ENCODE measurements around the gene CFAP73.
A peak's percentile ranks its signal among the peaks of the same experiment; 100 is the strongest.
"Not testable (repeated sequence)": the region's sequence is repeated elsewhere in the genome, so short reads cannot be mapped to it uniquely, and the experiment has no call there.

The CFAP73 gene

GRCh38 chr12:113196582-113196981 lies 47.1 kb downstream of the CFAP73 start:
- no peak for DNase-seq

GRCh38 chr12:113196990-113197389 lies 47.5 kb downstream of the CFAP73 start:
- peak; percentile 71 for DNase-seq

DNA sequence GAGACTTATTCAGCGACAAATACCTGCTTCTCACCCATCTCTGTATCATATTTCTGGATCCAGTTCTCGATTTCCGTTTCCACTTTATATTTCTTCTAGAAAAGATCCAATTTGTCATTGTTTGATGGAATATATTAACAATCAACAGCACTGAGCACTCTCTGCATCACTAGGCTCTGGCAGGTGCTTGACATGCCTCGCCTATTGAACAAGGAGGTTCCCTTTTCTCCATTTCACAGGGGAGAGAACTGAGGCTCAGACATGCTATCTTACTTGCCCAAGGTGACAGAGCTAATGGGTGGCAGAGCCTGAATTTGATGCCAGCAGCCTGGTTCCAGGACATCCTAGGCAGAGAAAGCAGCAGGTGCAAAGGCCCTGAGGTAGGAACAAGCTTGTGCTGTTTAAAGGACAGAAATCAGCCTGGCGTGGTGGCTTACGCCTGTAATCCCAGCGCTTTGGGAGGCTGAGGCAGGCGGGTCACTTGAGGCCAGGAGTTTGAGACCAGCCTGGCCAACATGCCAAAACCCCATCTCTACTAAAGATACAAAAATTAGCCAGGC lies 48.1 kb downstream of the CFAP73 start:
- DNase-seq: no peak

- no peak for DNase-seq
These were observed 48.8 kb downstream of the CFAP73 start for GRCh38 chr12:113198296-113198695.

- DNase-seq: no peak
These were observed 50.7 kb downstream of the CFAP73 start for GRCh38 chr12:113200021-113200797.

DNA sequence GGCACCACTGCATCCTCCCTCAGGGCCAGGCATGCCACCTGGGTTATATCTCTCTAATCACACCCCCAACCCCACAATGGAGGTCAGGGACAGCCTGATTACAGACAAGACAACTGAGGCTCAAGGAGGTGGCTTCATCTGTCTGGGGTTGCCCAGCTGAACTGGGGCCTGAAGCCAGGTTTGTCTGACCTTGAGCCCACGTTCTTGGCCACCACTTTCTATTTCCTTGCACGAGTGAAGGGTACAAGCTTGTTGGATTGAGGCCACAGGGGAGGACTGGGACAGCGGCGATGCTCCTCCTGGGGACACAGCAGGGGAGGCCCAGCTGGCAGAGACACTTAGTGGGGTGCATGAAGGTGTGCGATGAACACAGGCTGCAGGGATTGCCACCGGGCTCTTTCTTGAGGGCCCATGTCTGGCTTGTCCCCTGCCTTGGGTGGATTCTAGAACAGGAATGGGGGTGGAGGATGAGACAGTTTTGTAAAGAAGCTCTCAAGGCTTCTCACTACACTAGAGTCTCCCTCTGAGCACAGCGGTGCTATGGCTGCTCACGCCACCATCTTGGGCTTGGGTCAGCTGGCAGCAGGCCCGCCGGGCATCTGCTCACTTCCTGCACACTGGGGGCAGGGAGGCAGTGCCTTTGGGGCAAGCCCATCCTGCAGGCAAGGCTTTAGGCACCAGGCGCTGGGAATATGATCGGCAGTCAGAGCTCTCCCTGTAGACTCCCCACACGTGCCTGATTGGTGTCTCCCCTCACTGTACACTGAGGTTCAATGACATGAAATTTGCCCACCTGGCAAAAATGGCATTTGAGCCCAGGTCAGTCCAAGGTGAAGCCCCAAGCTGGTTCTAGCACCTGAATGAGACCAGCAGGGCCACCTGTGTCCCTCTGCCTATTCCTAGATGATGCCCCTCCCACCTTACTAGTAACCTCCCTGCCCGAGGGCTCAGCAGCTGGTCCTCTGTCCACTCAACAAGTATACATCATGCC lies 52.0 kb downstream of the CFAP73 start:
- DNase-seq: no peak

GRCh38 chr12:113202300-113203075 lies 53.0 kb downstream of the CFAP73 start:
- no peak for DNase-seq

DNA sequence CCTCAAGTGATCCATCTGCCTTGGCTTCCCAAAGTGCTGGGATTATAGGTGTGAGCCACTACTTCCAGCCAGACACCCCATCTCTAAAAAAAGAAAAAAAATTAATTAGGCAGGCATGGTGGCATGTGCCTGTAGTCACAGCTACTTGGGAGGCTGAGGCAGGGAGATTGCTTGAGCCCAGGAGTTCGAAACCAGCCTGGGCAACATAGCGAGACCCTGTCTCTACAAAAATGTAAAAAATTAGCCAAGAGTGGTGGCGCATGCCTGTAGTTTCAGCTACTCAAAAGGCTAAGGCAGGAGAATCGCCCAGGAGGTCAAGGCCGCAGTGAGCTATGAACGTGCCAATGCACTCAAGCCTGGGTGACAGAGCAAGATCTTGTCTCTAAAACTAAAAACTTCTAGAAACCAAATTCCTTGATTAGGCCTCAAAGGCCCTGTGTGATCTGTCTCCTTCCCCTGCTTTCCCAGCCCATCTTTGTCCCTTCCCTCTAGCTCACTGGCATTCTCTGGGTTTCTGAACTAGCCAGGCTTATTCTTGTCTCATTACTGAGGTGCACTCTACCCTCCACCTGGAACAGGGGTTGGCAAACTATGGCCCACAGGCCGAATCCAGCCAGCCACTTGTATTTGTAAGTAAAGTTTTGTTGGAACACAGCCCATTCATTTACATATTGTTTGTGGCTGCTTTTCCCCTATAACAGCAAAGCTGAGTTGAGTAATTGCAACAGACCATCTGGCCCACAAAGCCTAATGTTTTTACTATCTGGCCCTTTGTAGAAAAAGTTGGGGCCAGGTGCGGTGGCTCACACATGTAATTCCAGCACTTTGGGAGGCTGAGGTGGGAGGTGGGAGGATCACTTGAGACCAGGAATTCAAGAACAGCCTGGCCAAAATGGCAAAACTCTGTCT lies 54.6 kb downstream of the CFAP73 start:
- DNase-seq: peak; percentile 16

DNA sequence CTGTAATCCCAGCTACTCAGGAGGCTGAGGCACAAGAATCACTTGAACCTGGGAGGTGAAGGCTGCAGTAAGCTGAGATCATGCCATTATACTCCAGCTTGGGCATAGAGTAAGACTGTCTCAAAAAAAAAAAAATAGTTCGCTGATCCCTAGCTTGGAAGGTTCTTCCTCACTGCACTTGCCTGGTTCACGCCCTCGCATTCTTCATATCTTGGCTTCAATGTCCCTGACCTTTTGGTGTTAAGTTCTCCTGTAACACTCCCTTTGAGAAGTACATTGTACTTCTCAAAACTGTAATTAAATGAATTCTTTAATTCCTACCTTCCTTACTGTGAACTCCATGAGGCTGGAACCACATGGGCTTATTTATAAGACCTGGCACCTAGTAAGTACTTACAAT lies 55.3 kb downstream of the CFAP73 start:
- no peak for DNase-seq

DNA sequence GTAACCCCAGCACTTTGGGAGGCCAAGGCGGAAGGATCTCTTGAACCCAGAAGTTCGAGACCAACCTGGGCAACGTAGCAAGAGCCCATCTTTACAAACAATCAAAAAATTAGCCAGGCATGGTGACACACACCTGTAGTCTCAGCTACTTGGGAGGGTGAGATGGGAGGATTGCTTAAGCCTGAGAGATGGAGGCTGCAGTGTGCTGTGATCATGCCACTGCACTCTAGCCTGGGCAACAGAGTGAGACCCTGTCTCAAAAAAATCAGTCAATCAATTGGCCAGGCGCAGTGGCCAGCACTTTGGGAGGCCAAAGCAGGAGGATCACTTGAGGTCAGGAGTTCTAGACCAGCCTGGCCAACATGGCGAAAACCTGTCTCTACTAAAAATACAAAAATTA lies 57.3 kb downstream of the CFAP73 start:
- not testable (repeated sequence) for DNase-seq

- peak; percentile 11 for DNase-seq
These were observed 58.1 kb downstream of the CFAP73 start for GRCh38 chr12:113207613-113208040.

DNA sequence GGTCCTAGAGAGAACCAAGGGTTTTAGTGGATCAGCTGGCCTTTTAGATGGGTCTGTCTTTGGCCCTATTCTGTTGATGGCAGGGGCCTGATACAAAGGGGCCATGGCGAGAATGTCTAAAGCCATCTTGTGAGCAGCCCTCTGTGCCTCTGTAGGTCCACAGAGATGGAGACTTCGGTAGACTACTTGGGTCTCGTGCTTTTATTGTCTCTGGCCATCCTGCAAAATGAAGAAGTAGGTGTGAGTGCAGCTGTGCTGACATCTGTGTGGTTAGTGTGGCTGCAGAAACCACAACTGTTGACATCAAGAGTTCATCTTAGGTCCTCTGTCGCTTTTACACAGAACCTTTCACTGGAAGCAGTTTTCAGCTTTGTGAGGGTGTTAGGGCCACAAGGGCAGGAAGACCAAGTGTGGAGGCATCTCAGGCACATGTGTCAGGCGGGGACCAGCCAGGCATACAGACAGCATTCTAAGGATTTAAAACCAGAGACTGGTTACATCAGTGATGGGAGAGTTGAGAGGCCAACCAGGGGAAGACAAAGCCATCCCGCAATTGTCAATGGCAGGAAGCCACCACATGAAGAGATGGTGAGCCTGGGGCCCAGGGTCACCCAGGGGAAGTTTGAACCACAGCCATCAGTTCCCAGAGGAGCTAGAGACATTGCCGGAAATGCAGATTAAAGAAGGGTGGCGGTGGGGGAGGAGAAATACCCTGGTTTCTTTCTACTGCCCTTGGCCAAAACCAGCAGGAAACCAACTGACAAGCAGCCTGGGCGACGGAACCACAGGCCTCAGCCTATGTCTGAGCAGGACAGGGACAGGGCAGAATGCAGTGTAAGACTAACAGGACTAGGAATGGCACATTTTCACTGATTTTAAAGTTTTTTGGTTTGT lies 58.8 kb downstream of the CFAP73 start:
- DNase-seq: peak; percentile 86

Data from activated CD4-positive, alpha-beta T cell treated with anti-CD3 and anti-CD28 coated beads, Interleukin-2, Interleukin-6, amounts not matched to agents 100 ng/mL and 50 ng/mL, durations not matched to agents 16 hours and 8 hours (primary cell).